Heart left ventricle (tissue), 16 donors: ENCODE results near the gene ANKRD34A. TPM values are rescaled to one million over a fixed set of nuclear protein-coding genes. Genes with fewer than 3 reads are reported as not detected.

Experiments used
- ATAC-seq, 4 donors: fragments of 200-7000 bp; cut with Tn5 transposase; one replicate each; pipeline ENCODE4 v1.9.1; 2020 to 2022; ENCODE audit warnings: moderate library complexity in 4 of 4, mild to moderate bottlenecking in 3 of 4, moderate number of reproducible peaks in 1 of 4
- DNase-seq, 5 donors: peaks; one replicate each; pipeline ENCODE4 v3.0.0-alpha.2; 2020
- H3K27ac ChIP-seq, 12 donors: fragments of 200-600 bp; sonication (generic) in 4 of 12; one replicate each; pipeline versions ENCODE4 v1.5.0 to v1.8.0; 2016 to 2022; ENCODE audit warnings: mild to moderate bottlenecking in 2 of 12
- H3K27me3 ChIP-seq, 9 donors: fragments of 200-600 bp; sonication (generic) in 2 of 9; one replicate each; pipeline versions ENCODE4 v1.5.1 to v1.8.0; 2016 to 2022; ENCODE audit warnings: mild to moderate bottlenecking in 3 of 9
- H3K36me3 ChIP-seq, 9 donors: fragments of 200-600 bp; sonication (generic) in 2 of 9; one replicate each; pipeline versions ENCODE4 v1.5.0 to v1.8.0; 2018 to 2022; ENCODE audit warnings: mild to moderate bottlenecking in 2 of 9
- H3K4me1 ChIP-seq, 12 donors: fragments of 200-600 bp; sonication (generic) in 4 of 12; one replicate each; pipeline versions ENCODE4 v1.5.0 to v1.8.0; 2016 to 2022; ENCODE audit warnings: mild to moderate bottlenecking in 3 of 12
- H3K4me3 ChIP-seq, 12 donors: fragments of 200-600 bp; sonication (generic) in 4 of 12; one replicate each; pipeline versions ENCODE4 v1.5.0 to v1.8.0; 2017 to 2022; ENCODE audit warnings: mild to moderate bottlenecking in 9 of 12, moderate library complexity in 4 of 12
- H3K9me3 ChIP-seq, 12 donors: fragments of 200-600 bp; sonication (generic) in 4 of 12; one replicate each; pipeline versions ENCODE4 v1.5.0 to v1.8.0; 2016 to 2022; ENCODE audit warnings: mild to moderate bottlenecking in 1 of 12
- CTCF ChIP-seq, 12 donors: fragments of 200-600 bp; sonication (generic) in 4 of 12; IDR thresholded peaks; one replicate each; pipeline versions ENCODE4 v1.5.0 to v1.8.0; 2018 to 2022; ENCODE audit warnings: antibody characterized with exemption in 12 of 12, mild to moderate bottlenecking in 5 of 12
- POLR2A ChIP-seq, 2 donors: fragments of 450-650 bp; IDR thresholded peaks; one replicate each; pipeline ENCODE4 v1.6.1; 2017; ENCODE audit warnings: antibody characterized with exemption in 2 of 2, mild to moderate bottlenecking in 2 of 2, moderate library complexity in 2 of 2
- WGBS, 4 donors: extraction: QIAGEN DNeasy Blood & Tissue Kit in 2 of 4; methylation state at CpG; one replicate each; pipeline versions ENCODE4 v1.1.5 to v1.1.7; 2013 to 2018; 5-methylcytosine and 5-hydroxymethylcytosine counted together
- intact Hi-C, 10 donors: fragments of 100-400 bp; cut with DNase I; formaldehyde crosslinking; loops; one replicate each; pipeline versions ENCODE4 v1.11.1 to v1.14.2; 2022
- polyA plus RNA-seq, 2 donors: library from polyadenylated mRNA; stranded (reverse); fragments of 200-250 nt; gene quantifications; one replicate each; pipeline ENCODE4 v1.2.3, GENCODE V29; 2013
- total RNA-seq, 9 donors: library from RNA; depleted of rRNA in 2 of 9; stranded (reverse); fragments of >200 nt in 2 of 9; fragmentation: NEBNext Ultra II Directional in 3 of 9; extraction: Animal tissue kit (Norgen Biotek cat#: 25700) in 3 of 9; gene quantifications; one replicate each; pipeline versions ENCODE4 v1.1.0 to v1.2.4, GENCODE V29; 2016 to 2023
- donor health status: ischemic (EF 13 %, LVEDD 7.1; RV severe dilation, severe dysfunction).
- donor health status: healthy with polysubstance abuse.
- donor health status: DM: no; HTN: yes; CAD: no.
- donor health status: DM: no; HTN: no; CAD: no.
- donor health status: ischemic (EF 25% LVEDD 6.9; RV normal size, moderate dysfunction).
- donor health status: ischemic (EF 25% LVEDD 5.7; RV mildly dilated, moderate dysfunction).
- donor health status: healthy.
- donor health status: DM: yes; HTN: yes; CAD: no.
- donor health status: ischemic (EF 35%, LVEDD 5.7; RV mildly dilated, moderate dysfunction).
- donor health status: nonischemic (EF 11% LVEDD 7.7; RV severe dilation, severe dysfunction).
- donor health status: DM: yes; HTN: yes; CAD: no.
- donor health status: PGD.
- donor health status: ischemic (EF 29% LVEDD 5.4; RV normal size, mild dysfunction).
- donor health status: nonischemic (EF 23%, LVEDD 6.1; RV moderate dilation, normal function).

The ANKRD34A gene
- total and polyA plus RNA-seq, 11 donors, result 0.65 to 3.5 (median 1.7) TPM

- 76 to 89% (median 81%) methylated on average over 8 of the region's 8 CpGs for WGBS, 4 donors
- Histone ChIP-seq H3K9me3 (no peaks in the 10 kb centered on the region), H3K27ac (peak overlapping the region; percentile 26 to 70 (median 56)), H3K4me3 (no peak overlapping the region), H3K4me1 (peaks cover 2 to 51% (median 20%) of the 10 kb centered on the region in 12 donors), H3K27me3 (no peaks in the 10 kb centered on the region), H3K36me3 (no peaks in the 10 kb centered on the region)
- ATAC-seq (peak; percentile 35 to 65 (median 44)), DNase-seq (no peak)
- TF ChIP-seq CTCF (IDR thresholded peaks at IDR 0.05), result no peak
- no peak for TF ChIP-seq POLR2A (IDR thresholded peaks at IDR 0.05)
- intact Hi-C loops, result loop anchor here in 8 of 10 donors (5.0 to 10.0 kb wide), 6 partner anchors 98 to 163 kb away; partner anchors contain the start of genes NUDT17 (in 2 of the 8) and ITGA10 (in 1 of the 8)
Measured at GRCh38 chr1:146010126-146010738, 45.9 kb upstream of the ANKRD34A start.

GRCh38 chr1:146007489-146008133 lies 43.2 kb upstream of the ANKRD34A start:
- no peak for DNase-seq
- peak overlapping the region; percentile 31 to 94 (median 84) for H3K27ac ChIP-seq
- no peaks in the 10 kb centered on the region for H3K36me3 ChIP-seq
- 83 to 86% (median 84%) methylated on average over 8 of the region's 8 CpGs for WGBS, 4 donors
- H3K9me3 ChIP-seq, result no peaks in the 10 kb centered on the region
- H3K4me3 ChIP-seq, result peak overlapping the region in 5 of 12 donors; percentile 8 to 27 (median 22)
- intact Hi-C loops, result loop anchor here in 9 of 10 donors (1.0 to 5.0 kb wide), 6 partner anchors 28 to 45 kb away; partner anchors contain the start of genes ANKRD34A (in 1 of the 9) and POLR3GL (in 1 of the 9)
- peak in 1 of 4 donors; percentile 10 for ATAC-seq
- H3K27me3 ChIP-seq, result no peaks in the 10 kb centered on the region
- TF ChIP-seq POLR2A (IDR thresholded peaks at IDR 0.05) (no peak), CTCF (IDR thresholded peaks at IDR 0.05) (peak in 1 of 12 donors; percentile 19)
- H3K4me1 ChIP-seq, result peaks cover 2 to 62% (median 15%) of the 10 kb centered on the region in 12 donors

GRCh38 chr1:146001709-146002108 lies 37.3 kb upstream of the ANKRD34A start:
- no peak for DNase-seq
- Histone ChIP-seq H3K9me3 (no peaks in the 10 kb centered on the region), H3K4me1 (peaks cover 5 to 82% (median 30%) of the 10 kb centered on the region in 12 donors), H3K27me3 (no peaks in the 10 kb centered on the region), H3K36me3 (no peaks in the 10 kb centered on the region), H3K27ac (peak overlapping the region in 4 of 12 donors; percentile 7 to 60 (median 43)), H3K4me3 (peak overlapping the region in 1 of 12 donors; percentile 2)
- TF ChIP-seq CTCF (IDR thresholded peaks at IDR 0.05) (no peak), POLR2A (IDR thresholded peaks at IDR 0.05) (no peak)
- ATAC-seq, result no peak
- WGBS, 4 donors, result 91 to 97% (median 95%) methylated on average over 2 of the region's 2 CpGs
- intact Hi-C loops, result no loop called here
